CMK (cell line): ENCODE measurements around the gene MAPK12.

Source experiments
- DNase-seq: peaks from one replicate; pipeline ENCODE4 v3.0.0-alpha.2; 2010; ENCODE audit warnings: low read depth

The MAPK12 gene

DNA sequence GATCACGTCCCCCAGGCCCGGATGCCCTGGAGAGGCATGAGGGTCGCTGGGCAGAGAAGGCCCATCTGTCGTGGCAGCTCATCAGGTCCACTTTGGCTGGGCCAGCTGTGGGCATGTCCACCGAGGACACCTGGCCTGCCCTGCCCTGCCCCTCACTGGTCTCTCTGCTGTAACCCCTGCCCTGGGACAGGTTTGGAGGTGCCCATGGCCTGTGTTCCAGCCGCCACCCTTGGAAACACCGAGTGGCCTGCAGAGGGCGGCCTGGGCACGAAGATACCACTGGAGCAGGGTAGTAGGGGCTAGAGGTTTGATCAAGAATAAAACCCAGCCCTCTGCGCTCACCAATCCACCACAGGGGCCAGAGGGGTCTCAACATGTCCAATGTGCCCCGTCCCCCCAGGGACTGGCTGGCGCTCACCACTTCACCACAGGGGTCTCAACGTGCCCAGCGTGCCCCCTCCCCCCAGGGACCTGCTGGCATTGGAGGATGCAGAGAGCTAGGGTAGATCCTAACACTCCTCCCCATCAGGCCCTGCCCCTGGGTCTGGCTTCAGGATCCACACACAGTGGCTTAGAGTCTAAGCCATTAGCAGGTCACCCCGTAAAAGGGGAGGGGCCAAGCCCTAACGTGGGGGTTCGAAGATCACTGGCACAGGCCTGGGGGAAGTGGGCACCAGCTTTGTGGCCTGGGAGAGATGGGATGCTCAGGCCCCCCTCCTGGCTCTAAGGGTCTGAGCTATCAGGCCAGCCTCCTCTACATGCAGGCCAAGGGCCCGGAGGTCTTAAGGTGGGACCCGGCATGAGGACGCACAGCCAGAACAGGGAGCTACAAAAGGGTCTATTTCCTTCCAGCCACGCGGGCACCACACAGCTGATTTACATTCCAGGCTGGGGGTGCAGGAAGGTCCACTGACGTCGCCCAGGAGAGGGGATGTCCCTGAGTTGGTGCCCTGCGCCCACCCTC lies 9.1 kb downstream of the MAPK12 start:
- DNase-seq, result no peak

- DNase-seq, result no peak
These were observed 9.9 kb downstream of the MAPK12 start for GRCh38 chr22:50251477-50252081.

DNA sequence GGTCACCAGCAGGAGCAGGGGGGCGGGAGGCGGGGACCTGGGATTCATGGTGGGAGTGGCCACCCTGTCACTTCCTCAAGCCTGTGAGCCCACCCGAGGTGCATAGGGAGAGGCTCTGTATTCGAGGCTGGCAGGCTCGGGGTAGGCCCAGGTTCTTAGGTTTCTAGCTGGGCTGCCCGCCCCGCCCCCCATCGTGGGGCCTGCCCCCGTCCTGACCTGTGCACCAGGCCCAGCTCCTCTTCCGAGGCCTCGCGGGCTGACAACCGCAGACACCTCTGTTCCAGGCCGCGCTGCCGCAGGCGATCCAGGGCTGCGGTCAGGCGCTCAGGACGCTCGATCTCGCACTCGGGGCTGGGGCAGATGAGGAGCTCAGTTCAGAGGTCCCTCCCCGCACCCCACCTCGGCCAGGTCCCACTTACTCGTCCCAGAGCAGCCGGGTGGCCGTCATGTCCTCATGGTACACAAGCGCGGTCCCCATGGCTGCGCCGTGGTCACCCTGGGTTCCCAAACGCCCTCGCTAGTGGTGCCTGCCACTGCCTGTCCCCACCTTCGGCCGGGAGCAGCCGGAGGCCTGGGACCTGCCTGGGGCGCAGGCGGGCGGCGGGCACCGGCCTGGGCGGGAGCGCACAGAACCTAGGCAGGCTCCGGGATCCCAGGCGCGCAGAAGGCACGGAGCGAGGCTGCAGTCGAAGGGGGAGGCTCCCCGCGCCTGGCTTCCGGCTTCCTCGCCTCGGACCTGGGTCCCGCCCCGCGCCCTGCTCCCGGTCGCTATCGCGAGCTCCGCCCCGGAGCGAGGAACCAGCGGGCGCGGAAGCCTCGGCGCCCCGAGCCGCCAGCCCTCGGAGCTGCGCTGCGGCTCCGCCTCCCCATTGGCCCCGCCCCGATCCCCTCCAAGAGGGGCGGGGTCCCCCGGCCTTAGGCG lies 10.7 kb downstream of the MAPK12 start, which contains the start of gene HDAC10:
HDAC10 (minus strand) TSS at position 711 of the 922 bp plus-strand sequence; CDS start at position 478, 233 bp downstream.
- no peak for DNase-seq

DNA sequence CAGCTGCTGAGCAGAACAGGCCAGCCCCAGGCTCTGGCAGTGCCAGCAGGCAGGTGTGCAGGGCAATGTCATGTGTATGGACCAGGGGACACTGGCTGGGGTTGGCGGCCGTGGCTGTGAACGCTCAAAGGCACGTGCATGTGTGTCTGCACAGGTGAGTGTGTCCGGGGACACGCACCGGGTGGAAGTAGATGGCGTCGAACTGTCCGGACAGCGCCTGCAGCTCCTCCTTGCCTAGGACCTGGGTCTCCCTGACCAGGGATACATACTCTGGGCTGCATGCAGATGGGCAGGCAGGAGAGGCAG lies 11.3 kb downstream of the MAPK12 start:
- no peak for DNase-seq

GRCh38 chr22:50249341-50250248 lies 11.9 kb downstream of the MAPK12 start:
- DNase-seq, result no peak

DNA sequence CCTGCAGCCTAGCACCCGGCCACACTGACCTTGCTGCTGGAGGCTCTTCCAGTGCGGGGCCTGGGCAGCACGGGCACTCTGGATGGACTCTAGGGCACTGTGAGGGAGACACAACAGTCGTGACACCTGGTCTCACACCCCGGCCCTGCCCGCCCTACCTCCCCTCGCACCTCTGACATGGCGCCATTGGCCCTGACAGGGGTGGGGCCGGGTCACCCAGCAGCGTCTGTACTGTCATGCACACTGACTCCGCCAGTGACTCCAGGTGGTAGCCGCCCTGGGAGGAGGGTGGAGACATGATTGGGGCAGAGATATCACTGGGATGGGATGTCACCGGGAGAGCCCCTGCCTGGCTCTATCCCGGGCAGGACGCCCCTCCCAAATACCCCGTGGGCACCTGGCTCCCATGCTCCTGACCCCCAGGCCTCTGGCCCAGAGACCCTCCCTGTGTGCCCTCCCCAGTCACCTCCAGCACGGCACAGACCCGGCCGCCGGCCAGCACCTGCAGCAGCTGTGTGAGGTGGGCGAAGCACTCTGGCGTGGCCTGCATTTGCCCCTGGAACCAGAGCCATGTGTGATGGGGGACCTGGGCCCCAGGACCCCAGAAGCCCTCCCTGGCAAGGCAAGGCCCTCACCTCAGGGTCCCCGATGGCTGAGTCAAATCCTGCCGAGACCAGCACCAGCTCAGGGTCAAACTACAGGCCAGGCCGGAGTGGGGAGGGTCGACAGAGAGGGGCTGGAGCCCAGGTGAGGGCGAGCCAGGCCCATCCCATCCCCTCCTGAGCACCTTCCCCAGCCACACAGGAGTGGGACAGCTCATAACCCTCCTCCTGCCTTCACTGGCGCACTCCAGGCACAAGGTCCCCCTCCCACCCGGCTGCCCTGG lies 13.0 kb downstream of the MAPK12 start:
- DNase-seq, result no peak

- DNase-seq, result no peak
These were observed 13.7 kb downstream of the MAPK12 start for GRCh38 chr22:50247748-50248147.

DNA sequence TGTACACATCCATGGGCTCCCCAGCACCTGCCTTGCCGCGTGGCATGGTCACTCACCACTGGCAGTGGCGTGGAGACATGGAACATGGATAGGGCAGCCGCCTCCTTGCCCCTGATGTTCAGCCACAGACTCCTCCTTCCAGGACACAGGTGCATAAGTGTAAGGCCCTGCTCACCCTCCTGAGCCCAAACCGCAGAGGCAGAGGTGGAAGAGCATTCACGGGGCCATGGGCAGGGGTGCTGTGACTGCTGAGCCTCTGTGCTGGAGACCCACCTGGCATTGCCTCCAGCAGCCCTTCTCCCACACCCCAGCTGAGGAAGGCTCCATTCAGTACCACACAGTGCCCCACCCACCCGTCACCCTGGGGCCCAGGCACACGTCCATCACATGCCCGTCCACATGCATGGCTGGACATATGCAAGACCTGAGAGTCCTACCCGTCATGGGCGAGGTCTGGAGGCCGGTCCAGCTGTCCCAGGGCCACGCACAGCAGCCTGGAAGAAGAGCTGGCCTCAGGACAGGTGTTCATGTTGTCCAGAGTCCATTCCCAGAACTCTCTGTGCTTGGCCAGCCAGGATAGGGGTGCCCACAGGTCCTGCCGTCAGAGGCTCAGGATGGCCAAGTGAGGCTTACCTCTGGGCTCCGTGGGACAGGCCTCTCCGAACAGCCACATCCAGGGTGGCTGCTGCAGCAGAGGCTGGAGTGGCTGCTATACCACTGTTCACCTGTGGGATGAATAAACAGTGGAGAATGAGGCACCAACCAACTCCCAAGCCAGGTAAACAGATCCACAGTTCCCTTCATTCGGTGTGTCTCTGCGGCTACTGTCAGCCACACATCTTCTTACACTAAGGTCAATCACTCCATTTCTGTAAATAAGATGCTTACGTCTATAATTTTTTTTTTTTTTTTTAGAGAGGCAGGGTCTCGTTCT lies 15.0 kb downstream of the MAPK12 start:
- no peak for DNase-seq

DNA sequence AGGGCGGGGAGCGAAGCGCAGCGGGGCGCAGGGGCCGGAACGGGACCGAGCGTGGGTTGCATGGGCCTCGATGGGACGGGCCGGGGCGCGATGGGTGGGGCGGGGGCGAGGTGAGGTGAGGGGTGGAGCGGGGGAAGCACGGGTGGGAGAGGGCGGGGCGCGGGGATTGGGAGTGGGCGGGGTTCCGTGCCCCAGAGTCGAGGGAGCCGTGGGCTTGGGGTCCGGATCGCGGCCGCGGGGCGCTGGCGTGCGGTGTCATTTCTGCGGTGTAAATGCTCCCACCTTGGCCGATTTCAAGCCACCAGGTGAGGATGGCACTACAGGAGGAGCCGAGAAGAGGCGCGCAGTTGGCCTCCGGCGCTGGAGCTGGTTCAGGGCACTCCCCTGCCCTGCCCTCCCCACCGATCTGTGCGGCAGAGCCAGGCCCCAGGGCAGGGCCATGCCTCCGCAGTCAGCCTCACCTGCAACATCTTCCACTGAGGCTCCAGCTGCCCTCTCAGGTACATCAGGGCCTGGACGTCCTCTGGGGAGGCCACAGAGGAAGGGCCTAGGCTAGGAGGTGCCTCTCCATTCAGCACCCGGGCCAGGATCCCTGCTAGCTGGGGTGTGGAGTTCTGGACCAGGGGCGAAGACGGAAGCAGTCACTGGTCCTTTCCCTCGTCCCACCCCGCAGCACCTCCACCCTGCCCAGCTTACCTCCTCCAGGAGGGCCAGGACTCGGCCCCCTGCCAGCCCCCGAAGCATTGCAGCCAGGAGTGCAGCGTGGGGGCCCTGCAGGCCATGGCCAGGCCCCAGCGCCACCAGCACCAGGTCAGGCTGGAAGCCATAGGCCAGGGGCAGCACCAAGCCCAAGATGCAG lies 16.0 kb downstream of the MAPK12 start:
- no peak for DNase-seq

DNA sequence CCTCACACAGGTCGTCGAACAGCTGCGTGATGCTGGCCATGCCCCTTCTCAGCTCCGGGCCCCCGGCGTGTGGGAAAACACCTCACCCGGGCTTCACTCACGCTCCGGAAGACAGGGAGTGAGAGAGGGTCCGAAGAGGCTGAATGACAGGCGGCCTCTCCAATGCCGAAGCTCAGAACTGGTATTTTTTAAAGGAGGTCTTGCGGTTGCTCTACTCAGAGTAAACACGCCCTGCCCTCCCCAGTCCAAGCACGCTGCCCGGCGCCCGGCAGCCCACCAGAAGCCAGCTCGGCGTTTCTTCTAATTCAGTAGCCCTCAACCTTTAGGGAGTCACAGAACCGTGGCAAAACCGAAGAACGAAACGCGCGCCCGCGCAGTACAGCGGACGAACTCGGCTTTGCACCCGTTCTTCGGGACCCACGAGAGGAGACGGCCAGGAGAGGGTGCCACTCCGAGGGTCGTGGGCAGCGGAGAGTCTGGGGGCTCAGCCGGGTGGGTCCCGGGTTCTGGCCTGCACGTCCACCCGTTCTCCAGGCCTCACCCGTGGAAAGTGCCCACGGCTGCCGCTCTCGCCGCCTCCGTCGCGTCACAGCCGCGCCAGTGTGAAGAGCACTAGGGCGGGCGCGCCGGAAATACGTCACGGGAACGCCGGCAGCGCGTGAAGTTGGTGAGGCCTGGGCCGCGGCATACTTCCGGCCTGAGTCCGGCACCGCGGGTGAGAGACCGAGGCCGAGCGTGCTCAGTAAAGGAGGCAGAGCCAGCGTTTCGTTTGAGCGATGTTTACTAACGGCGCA lies 16.9 kb downstream of the MAPK12 start, which contains the start of gene TUBGCP6:
TUBGCP6 (minus strand) TSS at position 604 of the 794 bp plus-strand sequence; CDS start at position 40, 564 bp downstream.
- DNase-seq, result no peak

DNA sequence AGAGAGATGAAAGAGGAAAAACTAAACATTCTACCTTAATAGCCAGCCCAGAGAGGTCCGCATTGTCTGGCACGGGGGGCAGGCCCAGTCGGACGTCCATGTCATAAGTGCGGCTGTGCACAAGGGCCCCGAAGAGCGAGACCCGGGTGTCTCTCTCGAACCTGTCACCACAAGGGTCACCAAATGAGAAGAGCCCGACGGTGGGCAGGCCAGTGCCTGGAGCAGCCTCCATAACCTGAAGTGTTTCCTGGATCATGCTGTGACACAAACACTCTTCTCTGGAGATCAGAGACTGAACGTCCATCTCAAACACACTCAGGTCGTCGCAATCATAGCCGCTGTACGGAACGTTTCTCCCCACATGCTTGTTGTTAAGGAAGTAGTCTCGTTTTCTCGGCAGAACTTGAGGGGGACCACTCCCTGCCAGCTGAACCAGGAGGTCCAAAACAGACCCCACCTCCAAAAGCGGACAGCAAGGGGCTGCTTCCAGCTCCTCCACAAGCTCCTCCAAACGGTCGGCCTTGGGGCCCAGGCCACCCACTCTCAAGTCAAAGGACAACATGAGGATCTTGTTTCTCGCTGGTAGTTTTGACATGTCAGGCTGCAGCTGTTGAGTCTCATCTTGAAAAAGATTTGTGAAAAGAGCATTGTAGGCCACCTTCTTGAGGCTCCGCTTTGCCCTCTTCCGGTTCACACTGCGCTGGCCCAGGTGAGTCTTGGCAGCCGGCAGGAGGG lies 17.6 kb downstream of the MAPK12 start:
- no peak for DNase-seq

DNA sequence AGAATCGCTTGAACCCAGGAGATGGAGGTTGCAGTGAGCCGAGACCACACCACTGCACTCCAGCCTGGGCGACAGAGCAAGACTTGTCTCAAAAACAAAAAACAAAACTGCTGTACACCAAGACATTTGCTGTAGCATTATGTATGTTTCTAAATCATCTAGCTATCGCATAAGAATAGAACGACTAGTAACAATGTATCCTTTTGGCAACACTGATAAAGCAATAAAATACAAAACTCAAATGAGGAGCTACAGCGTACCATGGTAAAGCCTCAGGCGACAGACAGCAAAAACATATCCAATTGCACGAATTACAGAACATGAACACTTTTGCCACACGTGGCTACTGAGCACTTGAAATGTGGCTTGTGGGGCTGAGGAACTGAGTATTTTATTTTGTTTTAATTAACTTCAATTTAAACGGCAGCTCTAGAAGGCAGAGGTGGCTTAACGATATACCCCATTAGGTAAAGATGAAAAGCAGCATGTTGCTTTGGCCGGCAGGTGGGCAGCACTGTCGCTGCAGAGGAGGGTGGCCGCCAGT lies 19.0 kb downstream of the MAPK12 start:
- no peak for DNase-seq

DNA sequence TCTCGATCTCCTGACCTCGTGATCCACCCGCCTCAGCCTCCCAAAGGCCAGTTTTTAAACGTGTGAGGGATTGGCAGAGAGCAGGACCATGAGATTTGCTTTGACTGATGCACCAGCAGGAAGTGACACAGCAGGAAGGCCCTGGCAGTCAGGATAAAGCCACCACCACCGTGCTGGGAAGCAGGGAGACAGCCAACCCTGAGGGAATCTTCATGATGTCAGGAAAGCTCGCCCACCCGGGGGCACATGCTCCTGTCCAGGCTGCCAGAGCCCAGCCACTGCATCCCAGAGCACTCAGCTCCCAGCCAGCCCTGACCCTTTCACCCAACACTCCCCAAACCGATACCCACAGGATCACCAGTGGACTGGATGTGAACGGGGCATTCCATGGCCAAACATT lies 22.7 kb downstream of the MAPK12 start:
- no peak for DNase-seq

DNA sequence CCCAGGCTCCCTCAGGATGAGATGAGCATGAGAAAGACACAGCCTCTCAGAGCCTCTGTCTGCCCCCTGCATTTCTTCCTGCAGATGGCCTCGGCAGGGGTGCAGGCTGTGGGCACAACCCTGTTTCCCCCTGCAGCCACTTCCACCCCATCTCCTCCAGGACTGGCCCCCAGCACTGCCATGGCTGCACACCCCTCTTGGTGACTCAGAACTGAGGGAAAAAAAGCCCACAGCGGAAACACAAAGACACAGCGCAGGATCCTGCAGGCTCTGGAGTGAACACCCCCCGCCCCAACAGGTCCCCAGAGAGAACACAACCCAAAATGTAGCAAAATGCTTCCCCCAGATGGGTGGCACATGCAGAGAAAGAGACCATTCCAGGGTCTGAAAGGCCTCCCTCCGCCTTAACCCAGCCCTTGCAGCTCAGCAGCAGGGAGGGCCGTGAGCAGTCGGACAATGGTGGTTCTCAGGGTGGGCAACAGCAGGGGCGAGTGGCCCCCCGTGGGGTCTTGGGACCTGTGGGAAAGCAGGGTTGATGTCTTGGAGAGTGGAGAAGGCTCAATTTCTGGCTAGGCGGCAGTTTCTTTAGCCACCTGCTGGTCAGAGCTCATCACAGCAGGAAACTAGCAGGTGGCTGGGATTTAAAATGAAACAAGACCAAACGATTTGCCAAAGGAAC lies 24.6 kb downstream of the MAPK12 start:
- DNase-seq, result no peak

GRCh38 chr22:50233223-50233622 lies 28.3 kb downstream of the MAPK12 start:
- DNase-seq, result no peak
